ENCODE results near the gene TMEM132E.

Gene TMEM132E

DNA sequence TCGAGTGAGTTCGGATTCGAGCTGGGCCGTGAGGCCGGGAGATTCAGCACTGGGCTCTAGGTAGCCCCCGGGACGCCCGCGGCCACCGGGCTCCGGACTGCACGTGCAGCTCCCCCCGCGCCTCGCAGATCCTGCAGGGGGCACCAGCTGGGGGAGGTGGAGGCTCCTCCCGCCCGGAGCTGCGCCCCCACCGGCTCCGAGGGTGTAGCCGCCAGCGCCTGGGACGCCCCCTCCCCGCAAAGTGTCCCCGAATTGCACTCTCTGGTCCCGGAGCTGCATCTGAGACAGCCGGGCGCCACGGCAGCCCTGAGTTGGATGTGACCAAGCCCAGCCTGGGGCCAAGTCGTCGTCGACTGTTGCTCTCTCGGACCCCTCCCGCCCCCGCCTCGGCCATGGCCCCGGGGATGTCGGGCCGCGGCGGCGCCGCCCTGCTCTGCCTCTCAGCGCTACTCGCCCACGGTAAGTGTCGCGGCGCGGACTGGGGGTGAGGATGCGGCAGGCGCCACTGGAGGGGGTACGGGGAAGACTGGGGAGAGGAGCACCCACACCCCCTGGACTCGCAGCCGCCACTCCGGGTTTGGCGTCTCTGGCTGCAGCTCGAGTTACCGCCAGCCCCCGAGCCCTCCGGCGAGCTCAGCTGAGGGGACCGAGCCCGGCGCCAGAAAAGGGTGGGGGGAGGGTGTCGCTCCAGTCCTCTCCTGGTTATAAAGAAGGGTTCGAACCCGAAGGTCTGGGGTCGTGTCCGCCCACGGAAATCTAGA, 1.5 kb downstream of the TMEM132E start:
- no peaks in the 10 kb centered on the region for H3K36me3 ChIP-seq (ENCODE audit: low read length)
- H3K9me2 ChIP-seq (replicated peaks; ENCODE audit: insufficient read depth, low read length): no peaks in the 10 kb centered on the region
- no peaks in the 10 kb centered on the region for H3K79me2 ChIP-seq (ENCODE audit: insufficient read depth, low read length)
- no peaks in the 10 kb centered on the region for H3K9me3 ChIP-seq (ENCODE audit: insufficient read depth, low read length)
- no peaks in the 10 kb centered on the region for H3K27me3 ChIP-seq (ENCODE audit: low read length)
- H3K27ac ChIP-seq (ENCODE audit: low read depth, low read length): no peak overlapping the region
- H3F3A ChIP-seq (ENCODE audit: insufficient read depth): no peaks in the 10 kb centered on the region
- no peaks in the 10 kb centered on the region for H4K20me1 ChIP-seq (ENCODE audit: low read depth, low read length)
- no peak overlapping the region for H2AFZ ChIP-seq (ENCODE audit: low read depth, low read length, severe bottlenecking)
- H3K4me2 ChIP-seq (ENCODE audit: low read depth, low read length, poor library complexity, severe bottlenecking): no peak overlapping the region
- no peak overlapping the region for H3K9ac ChIP-seq (ENCODE audit: low read length)
- no peak overlapping the region for H3K4me3 ChIP-seq (ENCODE audit: insufficient read depth, low read length, poor library complexity, severe bottlenecking)
- TF ChIP-seq EZH2phosphoT487 (conservative IDR thresholded peaks at IDR 0.05; ENCODE audit: low read length): no peak
- no peak for TF ChIP-seq CTCF (IDR thresholded peaks at IDR 0.05; ENCODE audit: insufficient read depth, low read length, poor library complexity, severe bottlenecking)

DNA sequence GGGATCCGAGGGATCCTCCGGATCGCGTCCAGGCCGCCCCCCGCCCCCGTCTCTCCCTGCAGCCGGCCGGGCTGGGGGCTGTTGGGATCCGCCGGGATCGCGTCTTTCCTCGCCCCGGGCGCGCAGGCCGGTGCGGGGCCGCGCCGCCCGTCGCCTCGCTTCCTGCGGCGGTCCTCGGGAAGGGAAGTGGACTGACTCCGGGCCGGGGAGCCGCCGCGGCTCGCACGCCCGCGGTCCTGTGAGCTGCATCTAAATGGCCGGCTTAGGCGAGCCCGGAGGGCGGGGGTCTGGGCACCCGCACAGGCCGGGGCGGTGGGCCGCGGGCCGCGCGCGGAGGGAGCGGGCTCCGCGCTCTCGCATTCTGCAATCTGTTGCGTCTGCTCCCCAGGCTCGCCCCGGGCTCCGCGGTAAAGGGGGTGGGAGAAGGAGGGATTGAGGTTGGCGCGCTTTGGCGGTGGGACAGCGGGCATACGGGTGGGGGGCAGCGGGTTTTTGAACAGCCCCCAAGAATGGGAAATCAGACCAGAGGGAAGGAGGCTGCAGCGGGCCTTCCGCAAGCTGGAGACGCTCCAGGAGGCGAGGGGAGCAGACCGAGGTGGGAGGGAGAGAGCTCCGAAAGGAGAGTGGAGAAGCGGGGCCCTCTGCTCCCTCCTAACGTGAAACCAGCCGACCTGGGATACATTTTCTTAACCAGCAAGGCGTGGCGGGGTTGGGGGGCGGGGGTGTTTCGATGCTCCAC, 2.2 kb downstream of the TMEM132E start:
- Histone ChIP-seq H3K4me2 (ENCODE audit: low read depth, low read length, poor library complexity, severe bottlenecking) (no peak overlapping the region), H3K27ac (ENCODE audit: low read depth, low read length) (no peak overlapping the region), H3K36me3 (ENCODE audit: low read length) (no peaks in the 10 kb centered on the region), H2AFZ (ENCODE audit: low read depth, low read length, severe bottlenecking) (no peak overlapping the region), H3K9me2 (replicated peaks; ENCODE audit: insufficient read depth, low read length) (no peaks in the 10 kb centered on the region), H3F3A (ENCODE audit: insufficient read depth) (no peaks in the 10 kb centered on the region), H4K20me1 (ENCODE audit: low read depth, low read length) (no peaks in the 10 kb centered on the region), H3K9me3 (ENCODE audit: insufficient read depth, low read length) (no peaks in the 10 kb centered on the region), H3K4me3 (ENCODE audit: insufficient read depth, low read length, poor library complexity, severe bottlenecking) (no peak overlapping the region), H3K9ac (ENCODE audit: low read length) (no peak overlapping the region), H3K79me2 (ENCODE audit: insufficient read depth, low read length) (no peaks in the 10 kb centered on the region), H3K27me3 (ENCODE audit: low read length) (no peaks in the 10 kb centered on the region)
- TF ChIP-seq EZH2phosphoT487 (conservative IDR thresholded peaks at IDR 0.05; ENCODE audit: low read length): no peak
- TF ChIP-seq CTCF (IDR thresholded peaks at IDR 0.05; ENCODE audit: insufficient read depth, low read length, poor library complexity, severe bottlenecking): no peak

GRCh38 chr17:34582185-34582900, 3.0 kb downstream of the TMEM132E start:
- Histone ChIP-seq H3K27ac (ENCODE audit: low read depth, low read length) (no peak overlapping the region), H4K20me1 (ENCODE audit: low read depth, low read length) (no peaks in the 10 kb centered on the region), H3K4me2 (ENCODE audit: low read depth, low read length, poor library complexity, severe bottlenecking) (no peak overlapping the region), H3K9me2 (replicated peaks; ENCODE audit: insufficient read depth, low read length) (no peaks in the 10 kb centered on the region), H3F3A (ENCODE audit: insufficient read depth) (no peaks in the 10 kb centered on the region), H2AFZ (ENCODE audit: low read depth, low read length, severe bottlenecking) (no peak overlapping the region), H3K9me3 (ENCODE audit: insufficient read depth, low read length) (no peaks in the 10 kb centered on the region), H3K79me2 (ENCODE audit: insufficient read depth, low read length) (no peaks in the 10 kb centered on the region), H3K4me3 (ENCODE audit: insufficient read depth, low read length, poor library complexity, severe bottlenecking) (no peak overlapping the region), H3K36me3 (ENCODE audit: low read length) (no peaks in the 10 kb centered on the region), H3K27me3 (ENCODE audit: low read length) (no peaks in the 10 kb centered on the region), H3K9ac (ENCODE audit: low read length) (no peak overlapping the region)
- TF ChIP-seq CTCF (IDR thresholded peaks at IDR 0.05; ENCODE audit: insufficient read depth, low read length, poor library complexity, severe bottlenecking) (no peak), EZH2phosphoT487 (conservative IDR thresholded peaks at IDR 0.05; ENCODE audit: low read length) (no peak)
